Tibial nerve (tissue), 4 donors: Measurements from ENCODE around the gene RBFOX1. TPM values are rescaled to one million over a fixed set of nuclear protein-coding genes. Genes with fewer than 3 reads are reported as not detected.

ENCODE experiments used
- DNase-seq, 2 donors: peaks; one replicate each; pipeline ENCODE4 v3.0.0-alpha.2; 2019; ENCODE audit warnings: low spot score in 2 of 2
- H3K27ac ChIP-seq, 4 donors: fragments of 200-600 bp; sonication (generic) in 3 of 4; one replicate each; pipeline ENCODE4 v1.5.1; 2017 to 2019; ENCODE audit warnings: mild to moderate bottlenecking in 1 of 4
- H3K27me3 ChIP-seq, 2 donors: fragments of 200-600 bp; sonication (generic) in 1 of 2; one replicate each; pipeline versions ENCODE4 v1.5.1 to v1.6.0; 2017 to 2019
- H3K36me3 ChIP-seq, 3 donors: fragments of 200-600 bp; sonication (generic); one replicate each; pipeline ENCODE4 v1.5.1; 2018 to 2019
- H3K4me1 ChIP-seq, 4 donors: fragments of 200-600 bp; sonication (generic) in 3 of 4; one replicate each; pipeline ENCODE4 v1.5.1; 2017 to 2019
- H3K4me3 ChIP-seq, 4 donors: fragments of 200-600 bp; sonication (generic) in 3 of 4; one replicate each; pipeline ENCODE4 v1.5.1; 2017 to 2019; ENCODE audit warnings: mild to moderate bottlenecking in 1 of 4, moderate library complexity in 1 of 4
- H3K9me3 ChIP-seq, 4 donors: fragments of 200-600 bp; sonication (generic) in 3 of 4; one replicate each; pipeline ENCODE4 v1.5.1; 2017 to 2019
- CTCF ChIP-seq, 5 experiments: fragments of 200-600 bp in 3 of 5; fragments of 450-650 bp in 2 of 5; sonication (generic) in 3 of 5; IDR thresholded peaks; one replicate each; pipeline ENCODE4 v1.5.1; 2016 to 2019; ENCODE audit warnings: antibody characterized with exemption in 5 of 5, mild to moderate bottlenecking in 3 of 5, moderate library complexity in 2 of 5
- EP300 ChIP-seq, 2 donors: sonication (generic); formaldehyde crosslinking; IDR thresholded peaks; one replicate each; pipeline ENCODE4 v1.6.1; 2017; ENCODE audit warnings: antibody characterized with exemption in 2 of 2, mild to moderate bottlenecking in 1 of 2
- POLR2A ChIP-seq, 2 donors: fragments of 450-650 bp; IDR thresholded peaks; one replicate each; pipeline ENCODE4 v1.6.1; 2017; ENCODE audit warnings: antibody characterized with exemption in 2 of 2, mild to moderate bottlenecking in 2 of 2, moderate library complexity in 2 of 2
- WGBS, 2 donors: methylation state at CpG; one replicate each; pipeline ENCODE4 v1.1.5; 2018; 5-methylcytosine and 5-hydroxymethylcytosine counted together
- total RNA-seq, 4 donors: library from RNA; depleted of rRNA; stranded (reverse); fragments of >200 nt; gene quantifications; one replicate each; pipeline ENCODE4 v1.1.0, GENCODE V29; 2016

RBFOX1 gene
- total RNA-seq, 4 donors from 2014 or later, result 0.22 to 2.1 (median 1.3) TPM; not detected in 1

- no peak for TF ChIP-seq EP300 (IDR thresholded peaks at IDR 0.05)
- TF ChIP-seq POLR2A (IDR thresholded peaks at IDR 0.05), result no peak
- no peak for TF ChIP-seq CTCF (IDR thresholded peaks at IDR 0.05)
- Histone ChIP-seq H3K27me3 (no peaks in the 10 kb centered on the region), H3K27ac (no peak overlapping the region), H3K9me3 (no peaks in the 10 kb centered on the region), H3K36me3 (no peaks in the 10 kb centered on the region), H3K4me1 (no peaks in the 10 kb centered on the region), H3K4me3 (no peak overlapping the region)
- DNase-seq, result no peak
- WGBS, 2 donors, result 82 to 86% methylated on average over 10 of the region's 10 CpGs
These were observed 28.9 kb downstream of the RBFOX1 start for GRCh38 chr16:7361416-7362129.

- TF ChIP-seq CTCF (IDR thresholded peaks at IDR 0.05) (no peak), POLR2A (IDR thresholded peaks at IDR 0.05) (no peak), EP300 (IDR thresholded peaks at IDR 0.05) (no peak)
- 91 to 95% methylated on average over 6 of the region's 6 CpGs for whole genome bisulfite sequencing, 2 donors
These were observed 29.6 kb downstream of the RBFOX1 start for GRCh38 chr16:7362231-7362630.

GRCh38 chr16:7363422-7364417 lies 31.1 kb downstream of the RBFOX1 start:
- H3K9me3 ChIP-seq, result no peaks in the 10 kb centered on the region
- no peak for TF ChIP-seq POLR2A (IDR thresholded peaks at IDR 0.05)
- no peak for TF ChIP-seq CTCF (IDR thresholded peaks at IDR 0.05)
- TF ChIP-seq EP300 (IDR thresholded peaks at IDR 0.05), result no peak
- H3K4me1 ChIP-seq, result no peaks in the 10 kb centered on the region
- no peak overlapping the region for H3K4me3 ChIP-seq
- H3K27me3 ChIP-seq, result no peaks in the 10 kb centered on the region
- no peaks in the 10 kb centered on the region for H3K36me3 ChIP-seq
- no peak for DNase-seq
- WGBS, 2 donors, result 21 to 24% methylated on average over 18 of the region's 18 CpGs
- H3K27ac ChIP-seq, result no peak overlapping the region

More at GRCh38 chr16:7362231-7362630, 29.6 kb downstream of the RBFOX1 start:
- Histone ChIP-seq H3K27ac (no peak overlapping the region), H3K9me3 (no peaks in the 10 kb centered on the region), H3K4me1 (no peaks in the 10 kb centered on the region), H3K36me3 (no peaks in the 10 kb centered on the region), H3K4me3 (no peak overlapping the region), H3K27me3 (no peaks in the 10 kb centered on the region)
- no peak for DNase-seq

- 64 to 74% methylated on average over 7 of the region's 7 CpGs for WGBS, 2 donors
- no peak overlapping the region for H3K27ac ChIP-seq
These were observed 33.4 kb downstream of the RBFOX1 start for GRCh38 chr16:7366041-7366440.

More at GRCh38 chr16:7366041-7366440, 33.4 kb downstream of the RBFOX1 start:
- no peaks in the 10 kb centered on the region for H3K27me3 ChIP-seq
- no peaks in the 10 kb centered on the region for H3K9me3 ChIP-seq
- no peaks in the 10 kb centered on the region for H3K4me1 ChIP-seq
- no peak for TF ChIP-seq POLR2A (IDR thresholded peaks at IDR 0.05)
- TF ChIP-seq CTCF (IDR thresholded peaks at IDR 0.05), result no peak
- no peak for TF ChIP-seq EP300 (IDR thresholded peaks at IDR 0.05)
- H3K4me3 ChIP-seq, result no peak overlapping the region
- DNase-seq, result no peak
- H3K36me3 ChIP-seq, result no peaks in the 10 kb centered on the region
